Measurements from ENCODE around the gene CRYBG1.

DNA sequence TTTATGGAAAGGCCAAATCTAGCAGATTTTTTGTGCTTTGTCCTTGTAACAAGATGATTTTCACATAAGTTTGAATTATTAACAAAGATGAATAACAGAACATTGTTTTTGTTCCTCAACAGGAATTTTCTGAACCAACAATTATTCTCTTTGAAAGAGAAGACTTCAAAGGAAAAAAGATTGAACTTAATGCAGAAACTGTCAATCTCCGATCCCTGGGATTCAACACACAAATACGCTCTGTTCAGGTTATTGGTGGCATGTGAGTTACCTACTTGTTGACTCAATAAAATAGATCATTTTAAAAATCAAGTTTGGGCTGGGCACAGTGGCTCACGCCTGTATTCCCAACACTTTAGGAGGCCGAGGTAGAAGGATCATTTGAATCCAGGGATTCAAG is 197.8 kb downstream of the CRYBG1 start:
- TF ChIP-seq CHD4 (IDR thresholded peaks at IDR 0.05) (no peak), YY1 (IDR thresholded peaks at IDR 0.05; ENCODE audit: low read depth, low read length) (no peak), ZNF274 (IDR thresholded peaks at IDR 0.05; ENCODE audit: insufficient read depth, insufficient read length) (no peak), USF1 (IDR thresholded peaks at IDR 0.05; ENCODE audit: borderline replicate concordance, extremely low read length, insufficient read depth, low read depth, low read length) (no peak), ZNF24 (IDR thresholded peaks at IDR 0.05) (no peak)
